Mucosa of descending colon (tissue), 3 donors: Measurements from ENCODE around the gene AP5B1. TPM values are rescaled to one million over a fixed set of nuclear protein-coding genes. Genes with fewer than 3 reads are reported as not detected.

Source experiments
- ATAC-seq: fragments of 200-7000 bp; cut with Tn5 transposase; one replicate; pipeline ENCODE4 v1.9.1; 2020; ENCODE audit warnings: mild to moderate bottlenecking, moderate library complexity
- DNase-seq, 3 donors: peaks; one replicate each; pipeline ENCODE4 v3.0.0-alpha.2; 2020
- H3K36me3 ChIP-seq: fragments of 200-600 bp; one replicate; pipeline ENCODE4 v1.8.0; 2021; ENCODE audit warnings: low read depth, mild to moderate bottlenecking
- H3K4me1 ChIP-seq: fragments of 200-600 bp; one replicate; pipeline ENCODE4 v1.8.0; 2021; ENCODE audit warnings: low read depth, mild to moderate bottlenecking
- H3K4me3 ChIP-seq: fragments of 200-600 bp; one replicate; pipeline ENCODE4 v1.8.0; 2021; ENCODE audit warnings: mild to moderate bottlenecking
- H3K9me3 ChIP-seq: fragments of 200-600 bp; one replicate; pipeline ENCODE4 v1.8.0; 2021; ENCODE audit warnings: mild to moderate bottlenecking
- intact Hi-C, 2 donors: fragments of 100-400 bp; cut with DNase I in 1 of 2; cut with micrococcal nuclease in 1 of 2; formaldehyde crosslinking; loops; one replicate each; pipeline versions ENCODE4 v1.11.0 to v1.11.1; 2022; cut with DNase I, micrococcal nuclease
- total RNA-seq, 3 donors: library from RNA; stranded (reverse); fragmentation: NEBNext Ultra II Directional in 2 of 3; extraction: Animal tissue kit (Norgen Biotek cat#: 25700) in 2 of 3; gene quantifications; one replicate each; pipeline versions ENCODE4 v1.2.1 to v1.2.4, GENCODE V29; 2021 to 2023
- TF ChIP-seq, protein P1 (sequence below): fragments of 200-600 bp; IDR thresholded peaks from one replicate; pipeline ENCODE4 v1.8.0; 2022; ENCODE audit warnings: antibody characterized with exemption, mild to moderate bottlenecking
- donor health status: DM: no; HTN: no; CAD: no; lungs with moderate emphysema.
- donor health status: DM: no; HTN: no; CAD: no.
- donor health status: DM: no; HTN: yes; CAD: no.

Gene AP5B1
- total RNA-seq, 3 donors from 2014 or later, result 21.2 to 21.8 (median 21.3) TPM

DNA sequence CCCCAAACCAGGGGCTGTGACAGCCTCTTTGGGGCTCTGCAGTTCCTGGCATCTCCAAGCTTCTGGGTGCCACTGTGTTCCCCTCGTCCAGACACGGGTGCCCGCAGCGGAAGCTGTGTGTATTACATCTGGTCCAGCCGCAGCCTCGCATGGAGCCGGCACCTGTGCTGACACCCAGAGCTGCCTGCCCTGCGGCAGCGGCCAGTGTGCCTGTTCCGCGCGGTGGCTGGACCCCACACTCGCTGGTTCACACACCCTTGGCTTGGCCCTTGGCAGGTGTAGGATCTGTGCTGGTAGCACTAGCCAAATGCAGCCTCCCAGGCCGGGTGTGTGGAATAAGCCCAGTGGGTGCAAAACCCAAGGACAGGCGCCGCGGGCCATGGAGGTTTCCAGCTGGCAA, 35.7 kb downstream of the AP5B1 start:
- Histone ChIP-seq H3K4me3 (no peak overlapping the region), H3K4me1 (peaks cover 3% of the 10 kb centered on the region), H3K9me3 (no peaks in the 10 kb centered on the region), H3K36me3 (no peaks in the 10 kb centered on the region)
- ATAC-seq (no peak), DNase-seq (no peak)
- intact Hi-C loops, result no loop called here
- TF ChIP-seq, protein P1, sequence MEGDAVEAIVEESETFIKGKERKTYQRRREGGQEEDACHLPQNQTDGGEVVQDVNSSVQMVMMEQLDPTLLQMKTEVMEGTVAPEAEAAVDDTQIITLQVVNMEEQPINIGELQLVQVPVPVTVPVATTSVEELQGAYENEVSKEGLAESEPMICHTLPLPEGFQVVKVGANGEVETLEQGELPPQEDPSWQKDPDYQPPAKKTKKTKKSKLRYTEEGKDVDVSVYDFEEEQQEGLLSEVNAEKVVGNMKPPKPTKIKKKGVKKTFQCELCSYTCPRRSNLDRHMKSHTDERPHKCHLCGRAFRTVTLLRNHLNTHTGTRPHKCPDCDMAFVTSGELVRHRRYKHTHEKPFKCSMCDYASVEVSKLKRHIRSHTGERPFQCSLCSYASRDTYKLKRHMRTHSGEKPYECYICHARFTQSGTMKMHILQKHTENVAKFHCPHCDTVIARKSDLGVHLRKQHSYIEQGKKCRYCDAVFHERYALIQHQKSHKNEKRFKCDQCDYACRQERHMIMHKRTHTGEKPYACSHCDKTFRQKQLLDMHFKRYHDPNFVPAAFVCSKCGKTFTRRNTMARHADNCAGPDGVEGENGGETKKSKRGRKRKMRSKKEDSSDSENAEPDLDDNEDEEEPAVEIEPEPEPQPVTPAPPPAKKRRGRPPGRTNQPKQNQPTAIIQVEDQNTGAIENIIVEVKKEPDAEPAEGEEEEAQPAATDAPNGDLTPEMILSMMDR, result no peak

DNA sequence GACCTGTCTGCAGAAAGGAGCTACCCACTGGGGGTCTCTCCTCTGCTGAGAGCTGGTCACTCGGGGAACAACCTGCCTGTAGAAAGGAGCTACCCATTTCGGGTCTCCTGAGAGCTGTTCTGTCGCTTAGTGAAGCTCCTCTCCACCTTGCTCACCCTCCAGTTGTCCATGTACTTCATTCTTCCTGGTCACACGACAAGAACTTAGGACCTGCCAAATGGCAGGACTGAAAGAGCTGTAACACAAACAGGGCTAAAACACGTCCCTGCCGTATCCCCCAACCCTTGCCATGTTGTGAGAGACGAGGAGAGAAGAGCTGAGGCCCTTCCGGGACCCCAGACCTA, 36.1 kb downstream of the AP5B1 start:
- intact Hi-C loops, result no loop called here

DNA sequence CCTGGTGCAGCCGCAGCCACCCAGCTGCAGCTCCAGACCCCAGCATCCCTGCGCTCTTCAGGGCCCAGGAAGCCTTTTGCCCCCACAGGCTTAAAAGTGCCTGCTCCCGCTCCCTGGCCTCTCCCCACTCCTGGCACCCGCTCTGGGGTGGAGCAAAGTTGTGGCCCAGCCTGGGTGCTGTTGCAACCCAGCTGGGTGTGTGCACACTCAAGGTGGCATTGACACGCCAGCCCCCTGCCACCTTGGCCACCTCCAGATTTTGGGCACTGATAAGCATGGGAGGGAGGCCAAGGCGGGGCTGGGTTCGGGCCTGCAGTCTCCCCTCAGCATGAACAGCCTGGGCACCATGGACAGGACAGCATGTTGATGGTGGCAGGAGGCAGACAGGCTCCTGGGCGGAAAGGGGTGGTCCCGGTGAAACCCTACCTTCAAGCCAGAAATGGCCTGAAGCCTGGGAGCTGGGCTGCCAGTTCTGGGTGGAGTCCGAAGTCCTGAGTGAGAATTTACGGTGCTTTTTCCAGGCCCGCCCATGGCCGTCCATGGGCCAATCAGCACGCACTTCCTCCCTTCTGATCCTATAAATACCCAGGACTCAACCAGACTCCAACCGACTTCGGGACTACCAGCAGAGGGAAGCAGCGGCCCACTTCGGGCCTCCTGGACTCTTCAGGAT, 36.6 kb downstream of the AP5B1 start:
- ATAC-seq (peak; percentile 97), DNase-seq (peak; percentile 60 to 72 (median 67))
- TF ChIP-seq, protein P1, result peak; percentile 14
- Histone ChIP-seq H3K9me3 (no peaks in the 10 kb centered on the region), H3K4me1 (peaks cover 4% of the 10 kb centered on the region), H3K36me3 (no peaks in the 10 kb centered on the region), H3K4me3 (no peak overlapping the region)
- intact Hi-C loops, result no loop called here

More for the DNA sequence above, 36.1 kb downstream of the AP5B1 start:
- no peaks in the 10 kb centered on the region for H3K36me3 ChIP-seq
- DNase-seq, result no peak
- ATAC-seq, result peak; percentile 21
- H3K4me1 ChIP-seq, result peaks cover 3% of the 10 kb centered on the region
- H3K4me3 ChIP-seq, result no peak overlapping the region
- TF ChIP-seq, protein P1, result no peak
- no peaks in the 10 kb centered on the region for H3K9me3 ChIP-seq

DNA sequence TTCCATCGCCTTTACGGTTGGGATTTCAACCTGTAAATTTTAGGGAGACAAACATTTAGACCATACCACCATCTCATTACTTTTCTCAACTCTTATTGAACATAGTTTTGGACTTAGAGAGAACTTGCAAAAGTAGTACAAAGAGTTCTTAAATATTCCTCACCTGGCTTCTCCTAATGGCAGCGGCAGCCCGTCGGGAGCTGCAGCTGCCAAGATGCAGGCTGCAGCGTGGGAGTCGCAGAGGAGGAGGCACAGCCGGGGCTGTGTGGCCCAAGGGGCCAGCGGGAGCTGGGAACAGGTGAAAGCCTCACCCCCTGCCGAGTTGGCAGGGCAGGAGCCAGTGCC, 37.1 kb downstream of the AP5B1 start:
- H3K4me1 ChIP-seq, result peaks cover 7% of the 10 kb centered on the region
- no peak for DNase-seq
- intact Hi-C loops, result no loop called here
- TF ChIP-seq, protein P1, result no peak
- no peaks in the 10 kb centered on the region for H3K36me3 ChIP-seq
- ATAC-seq, result peak; percentile 3
- no peaks in the 10 kb centered on the region for H3K9me3 ChIP-seq
- H3K4me3 ChIP-seq, result no peak overlapping the region

DNA sequence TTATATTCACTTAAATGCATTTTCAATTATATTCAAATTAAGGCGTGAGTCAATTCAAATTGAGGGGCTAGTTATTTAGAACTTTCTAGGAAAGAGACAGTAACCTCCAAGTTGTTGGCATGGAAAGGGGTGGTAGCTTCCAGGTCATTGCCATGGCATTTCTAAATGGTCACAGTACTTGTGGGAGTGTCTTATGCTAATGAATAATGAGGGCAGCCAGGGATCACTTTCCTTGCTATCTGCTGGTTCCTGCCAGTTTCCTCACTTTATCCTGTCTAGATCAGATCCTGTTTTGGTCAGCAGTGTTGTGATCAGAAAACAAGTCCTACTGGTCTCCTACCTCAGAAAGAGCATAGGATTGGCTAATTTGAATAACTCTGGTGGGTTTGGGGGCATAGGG, 38.4 kb downstream of the AP5B1 start:
- Histone ChIP-seq H3K4me1 (peaks cover 7% of the 10 kb centered on the region), H3K9me3 (no peaks in the 10 kb centered on the region), H3K4me3 (no peak overlapping the region), H3K36me3 (no peaks in the 10 kb centered on the region)
- no peak for DNase-seq
- intact Hi-C loops, result no loop called here
- TF ChIP-seq, protein P1, result no peak
- ATAC-seq, result no peak

DNA sequence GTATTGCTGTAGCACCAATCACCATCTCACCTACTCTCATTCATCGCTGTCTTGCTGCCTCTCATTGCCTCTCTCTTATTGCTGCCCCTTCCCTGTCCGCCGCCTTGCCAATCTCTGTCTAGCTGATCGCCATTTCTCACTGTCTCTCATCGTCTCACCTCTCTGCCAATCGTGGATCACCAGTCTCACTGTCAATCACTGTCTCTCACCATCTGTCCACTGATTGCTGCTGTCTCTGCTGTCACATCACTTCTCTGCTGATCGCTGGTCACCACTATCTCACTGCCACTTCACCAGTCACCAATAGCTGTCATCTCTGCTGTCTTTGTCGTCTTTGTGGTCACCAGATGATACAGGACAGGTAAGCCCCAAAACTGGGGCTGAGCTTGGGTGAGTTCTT, 39.6 kb downstream of the AP5B1 start:
- Histone ChIP-seq H3K9me3 (no peaks in the 10 kb centered on the region), H3K4me1 (peaks cover 7% of the 10 kb centered on the region), H3K36me3 (no peaks in the 10 kb centered on the region), H3K4me3 (no peak overlapping the region)
- DNase-seq (no peak), ATAC-seq (no peak)
- intact Hi-C loops, result no loop called here
- TF ChIP-seq, protein P1, result no peak
